NT2/D1 (cell line): Measurements from ENCODE around the gene IL20.
"Not testable (repeated sequence)": the region's sequence is repeated elsewhere in the genome, so short reads cannot be mapped to it uniquely, and the experiment has no call there.

ENCODE experiments used
- DNase-seq: peaks from one replicate; pipeline ENCODE4 v3.0.0-alpha.2; 2011; ENCODE audit warnings: low read depth, low spot score
- H3K27me3 ChIP-seq: 2 replicates; pipeline ENCODE4 v1.6.0; 2011; ENCODE audit warnings: mild to moderate bottlenecking; ENCODE audit not compliant: insufficient read length, insufficient read depth
- H3K36me3 ChIP-seq: 2 replicates; pipeline ENCODE4 v1.6.1; 2011; ENCODE audit warnings: mild to moderate bottlenecking, low read length, mixed read lengths; ENCODE audit not compliant: insufficient read depth, insufficient read length
- H3K4me1 ChIP-seq: 2 replicates; pipeline ENCODE4 v1.5.1; 2011; ENCODE audit not compliant: insufficient read depth, insufficient read length
- H3K4me3 ChIP-seq: 2 replicates; pipeline ENCODE4 v1.5.1; 2011; ENCODE audit warnings: low read depth; ENCODE audit not compliant: insufficient read length
- H3K9ac ChIP-seq: 2 replicates; pipeline ENCODE4 v1.6.0; 2011; ENCODE audit warnings: low read depth; ENCODE audit not compliant: insufficient read length
- H3K9me3 ChIP-seq: 2 replicates; pipeline ENCODE4 v1.5.1; 2011; ENCODE audit warnings: mild to moderate bottlenecking, low read length; ENCODE audit not compliant: insufficient read depth
- SUZ12 ChIP-seq: IDR thresholded peaks from 2 replicates; pipeline ENCODE4 v1.6.1; 2011; ENCODE audit not compliant: insufficient read length, insufficient read depth; ENCODE audit errors: extremely low read depth
- YY1 ChIP-seq: IDR thresholded peaks from 2 replicates; pipeline ENCODE4 v1.6.1; 2011; ENCODE audit not compliant: insufficient read length, insufficient read depth
- ZNF274 ChIP-seq: IDR thresholded peaks from 2 replicates; pipeline ENCODE4 v1.6.1; 2011; ENCODE audit warnings: mild to moderate bottlenecking, low read depth, low read length

The IL20 gene

GRCh38 chr1:206846487-206846886 is 18.9 kb upstream of the IL20 start:
- no peak for DNase-seq
- H3K27me3 ChIP-seq: no peaks in the 10 kb centered on the region

GRCh38 chr1:206847337-206847834 is 18.0 kb upstream of the IL20 start:
- Histone ChIP-seq H3K4me1 (no peaks in the 10 kb centered on the region), H3K9ac (no peak overlapping the region), H3K36me3 (no peaks in the 10 kb centered on the region), H3K9me3 (no peaks in the 10 kb centered on the region), H3K4me3 (no peak overlapping the region), H3K27me3 (no peaks in the 10 kb centered on the region)
- DNase-seq: no peak
- no peak for TF ChIP-seq YY1
- no peak for TF ChIP-seq ZNF274
- no peak for TF ChIP-seq SUZ12

More at GRCh38 chr1:206846487-206846886, 18.9 kb upstream of the IL20 start:
- Histone ChIP-seq H3K4me3 (no peak overlapping the region), H3K4me1 (no peaks in the 10 kb centered on the region), H3K9ac (no peak overlapping the region), H3K9me3 (no peaks in the 10 kb centered on the region), H3K36me3 (no peaks in the 10 kb centered on the region)
- TF ChIP-seq ZNF274: no peak
- TF ChIP-seq YY1: no peak
- TF ChIP-seq SUZ12: no peak

- Histone ChIP-seq H3K4me1 (no peaks in the 10 kb centered on the region), H3K9me3 (no peaks in the 10 kb centered on the region), H3K4me3 (no peak overlapping the region), H3K36me3 (no peaks in the 10 kb centered on the region), H3K27me3 (no peaks in the 10 kb centered on the region), H3K9ac (no peak overlapping the region)
- TF ChIP-seq ZNF274: no peak
- TF ChIP-seq SUZ12: no peak
- TF ChIP-seq YY1: no peak
- DNase-seq: no peak
Measured at GRCh38 chr1:206847946-206848345, 17.5 kb upstream of the IL20 start.

- Histone ChIP-seq H3K36me3 (no peaks in the 10 kb centered on the region), H3K9me3 (no peaks in the 10 kb centered on the region), H3K4me3 (no peak overlapping the region), H3K4me1 (no peaks in the 10 kb centered on the region), H3K27me3 (no peaks in the 10 kb centered on the region), H3K9ac (no peak overlapping the region)
- TF ChIP-seq SUZ12 (no peak), ZNF274 (no peak), YY1 (no peak)
- no peak for DNase-seq
Measured at GRCh38 chr1:206850401-206850800, 15.0 kb upstream of the IL20 start.

GRCh38 chr1:206851341-206852010 is 13.9 kb upstream of the IL20 start:
- no peak overlapping the region for H3K9ac ChIP-seq
- no peaks in the 10 kb centered on the region for H3K36me3 ChIP-seq
- H3K4me1 ChIP-seq: no peaks in the 10 kb centered on the region
- TF ChIP-seq SUZ12: no peak
- no peak for TF ChIP-seq YY1
- no peak for TF ChIP-seq ZNF274
- no peaks in the 10 kb centered on the region for H3K27me3 ChIP-seq
- no peak overlapping the region for H3K4me3 ChIP-seq
- H3K9me3 ChIP-seq: no peaks in the 10 kb centered on the region
- DNase-seq: no peak

GRCh38 chr1:206852662-206853061 is 12.8 kb upstream of the IL20 start:
- not testable (repeated sequence) for H3K36me3 ChIP-seq, H3K4me1 ChIP-seq, H3K9me3 ChIP-seq, H3K27me3 ChIP-seq, H3K4me3 ChIP-seq, H3K9ac ChIP-seq, DNase-seq

- H3K27me3 ChIP-seq, H3K9ac ChIP-seq, H3K4me1 ChIP-seq, H3K4me3 ChIP-seq, DNase-seq, H3K9me3 ChIP-seq, H3K36me3 ChIP-seq: not testable (repeated sequence)
Measured at GRCh38 chr1:206853696-206854095, 11.7 kb upstream of the IL20 start.

GRCh38 chr1:206854401-206855129 is 10.9 kb upstream of the IL20 start:
- no peaks in the 10 kb centered on the region for H3K27me3 ChIP-seq
- no peak for TF ChIP-seq YY1
- no peak for TF ChIP-seq ZNF274
- TF ChIP-seq SUZ12: no peak
- H3K4me3 ChIP-seq: no peak overlapping the region
- no peak overlapping the region for H3K9ac ChIP-seq
- H3K36me3 ChIP-seq: no peaks in the 10 kb centered on the region
- H3K4me1 ChIP-seq: no peaks in the 10 kb centered on the region
- H3K9me3 ChIP-seq: no peaks in the 10 kb centered on the region
- no peak for DNase-seq
